ENCODE measurements around the gene CYFIP2.

CYFIP2 gene

DNA sequence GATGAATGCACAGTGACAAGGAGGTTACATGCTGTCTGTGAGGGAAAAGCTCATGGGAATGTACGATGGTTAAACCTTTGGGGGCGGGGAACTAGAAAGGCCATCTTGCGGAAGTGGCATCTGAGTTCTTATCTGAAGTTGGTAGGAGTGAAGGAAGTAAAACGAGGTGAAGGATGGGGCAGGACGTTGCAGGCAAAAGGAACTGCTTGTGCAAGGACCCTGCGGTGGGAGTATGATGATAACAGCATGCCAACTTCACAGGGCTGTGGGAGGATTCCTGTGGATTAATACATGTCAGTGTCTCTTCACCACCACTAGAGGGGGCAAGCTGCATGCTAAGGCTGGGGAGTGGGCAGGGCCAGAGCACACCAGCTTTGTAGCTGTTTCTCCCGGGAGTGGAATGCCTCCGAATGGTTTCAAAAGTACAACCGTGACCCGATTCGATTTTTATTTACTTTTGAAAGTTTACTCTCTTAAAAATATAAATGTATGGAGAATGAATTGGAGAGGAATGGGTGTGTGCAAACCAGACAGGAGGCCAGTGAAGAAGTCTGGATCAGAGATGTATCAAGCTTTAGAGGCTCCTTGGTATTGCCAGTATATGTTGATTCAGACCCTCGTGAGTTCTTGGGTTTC, 62.5 kb downstream of the CYFIP2 start:
- peak; percentile 51 for DNase-seq

DNA sequence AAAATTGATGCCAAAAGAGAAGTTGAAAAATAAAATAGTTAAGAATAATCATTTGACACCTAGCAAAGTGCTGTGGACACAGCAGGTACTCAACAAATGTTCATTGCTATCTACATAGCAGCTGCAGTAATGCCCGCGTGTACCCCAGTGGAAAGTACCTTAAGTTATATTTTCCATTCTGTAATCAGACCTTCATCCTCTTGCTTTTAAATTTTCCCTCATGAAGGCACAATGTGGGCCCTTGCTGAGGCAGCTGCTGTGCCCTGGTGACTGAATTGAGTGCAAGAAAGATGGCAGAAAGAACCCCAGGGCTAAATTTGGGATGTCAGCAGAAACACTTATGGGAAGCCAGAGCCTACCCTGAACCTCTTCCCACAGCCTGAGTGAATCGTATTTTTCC, 65.9 kb downstream of the CYFIP2 start:
- DNase-seq = no peak

DNA sequence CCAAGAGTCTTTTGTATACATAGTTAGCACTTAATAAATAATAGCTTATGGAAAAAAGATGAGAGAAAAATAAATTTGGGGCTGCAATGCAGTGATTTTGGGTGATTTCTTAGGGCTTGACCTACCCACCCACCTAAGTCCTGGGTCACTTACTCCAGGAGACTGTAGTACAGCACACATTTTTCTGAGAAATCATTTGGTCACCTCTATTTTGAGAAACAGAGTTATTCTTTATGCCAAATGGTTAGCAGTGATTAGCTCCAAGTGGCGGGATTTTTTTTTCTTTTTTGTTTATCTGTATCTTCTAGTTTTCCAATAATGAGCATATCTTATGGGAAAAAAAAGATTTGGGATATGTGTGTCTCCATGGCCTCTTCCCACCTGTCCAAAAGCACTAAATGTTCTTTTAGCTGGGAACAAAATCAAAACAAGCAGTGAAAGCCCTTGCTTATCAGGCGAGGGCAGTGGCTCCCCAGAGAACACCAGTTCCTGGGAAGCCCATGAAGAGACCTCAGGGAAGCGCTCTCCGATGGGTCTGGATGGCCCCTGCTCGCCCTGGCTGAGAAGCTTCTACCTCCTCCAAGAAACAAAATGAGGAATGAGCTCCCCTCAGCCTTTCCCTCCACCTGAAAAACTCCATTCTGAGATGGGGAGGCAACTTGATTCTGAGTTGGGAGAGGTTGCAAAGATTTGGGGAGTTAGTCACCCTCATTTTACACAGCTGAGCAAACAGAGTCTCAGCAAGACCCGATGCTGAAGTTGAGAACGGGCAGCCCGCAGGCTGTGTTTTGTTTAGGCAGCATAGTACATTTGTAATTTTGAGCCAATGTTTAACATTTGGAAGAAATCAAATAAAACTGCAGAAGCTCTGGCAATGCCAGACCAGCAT, 69.9 kb downstream of the CYFIP2 start:
- peak; percentile 10 for DNase-seq

DNA sequence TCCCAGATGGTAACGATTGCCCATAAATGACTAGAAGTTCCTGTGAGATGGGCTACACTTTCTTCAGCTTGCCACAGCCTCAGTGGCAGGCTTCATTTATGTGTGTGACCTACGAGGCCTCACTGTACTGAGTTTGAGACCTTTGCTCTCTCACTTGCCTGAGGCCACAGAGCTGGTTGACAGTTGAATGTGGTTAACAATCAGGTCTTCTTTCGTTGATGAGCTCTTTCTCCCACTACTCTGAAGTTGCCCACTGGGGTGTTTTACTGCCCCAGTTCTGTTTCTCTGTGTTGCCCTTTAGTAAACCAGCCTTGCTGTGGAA, 70.5 kb downstream of the CYFIP2 start:
- no peak for DNase-seq

DNA sequence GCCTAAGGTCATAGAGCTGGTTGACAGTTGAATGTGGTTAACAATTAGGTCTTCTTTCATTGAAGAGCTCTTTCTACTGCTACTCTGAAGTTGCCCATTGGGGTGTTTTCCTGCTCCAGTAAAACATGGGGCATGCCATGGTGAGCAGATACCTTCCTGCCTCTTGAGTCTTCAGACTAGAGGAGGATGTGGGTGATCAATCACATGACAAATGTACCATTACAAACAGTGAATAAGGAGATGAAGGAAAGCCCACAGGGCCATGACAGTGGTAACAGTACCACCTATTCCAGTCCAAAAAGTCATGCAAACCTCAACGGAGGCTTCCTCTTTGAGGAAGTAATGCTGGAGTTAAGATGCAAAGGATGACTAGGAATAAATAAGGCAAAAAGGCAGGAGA, 73.5 kb downstream of the CYFIP2 start:
- no peak for DNase-seq

DNA sequence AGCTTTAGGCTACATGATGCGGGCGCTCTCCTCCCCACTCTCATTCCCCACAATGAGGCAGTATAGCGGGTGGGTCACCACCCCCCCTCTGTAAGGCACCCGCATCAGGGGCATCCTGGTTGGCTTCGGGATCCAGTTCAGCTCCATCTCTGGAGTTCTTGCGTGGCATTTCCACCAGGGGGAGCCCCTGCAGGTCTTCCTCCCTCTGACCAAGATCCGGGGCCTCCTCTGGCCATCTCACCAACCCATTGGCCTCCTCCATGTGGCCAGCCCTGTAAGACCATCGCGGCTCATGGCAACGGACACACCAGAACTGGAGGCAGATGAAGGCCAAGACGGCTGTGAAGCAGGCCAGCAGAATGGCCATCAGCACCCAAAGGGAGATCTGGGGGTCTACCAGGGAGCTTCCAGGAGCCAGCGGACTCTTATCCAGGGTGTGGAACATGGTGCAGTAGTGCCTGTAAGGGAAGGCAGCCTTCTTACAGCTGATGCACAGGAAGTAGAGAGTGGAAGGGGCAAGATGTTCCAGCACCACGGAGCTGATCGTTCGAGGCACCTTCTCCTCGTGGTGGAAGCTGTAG, 77.0 kb downstream of the CYFIP2 start:
- no peak for DNase-seq

DNA sequence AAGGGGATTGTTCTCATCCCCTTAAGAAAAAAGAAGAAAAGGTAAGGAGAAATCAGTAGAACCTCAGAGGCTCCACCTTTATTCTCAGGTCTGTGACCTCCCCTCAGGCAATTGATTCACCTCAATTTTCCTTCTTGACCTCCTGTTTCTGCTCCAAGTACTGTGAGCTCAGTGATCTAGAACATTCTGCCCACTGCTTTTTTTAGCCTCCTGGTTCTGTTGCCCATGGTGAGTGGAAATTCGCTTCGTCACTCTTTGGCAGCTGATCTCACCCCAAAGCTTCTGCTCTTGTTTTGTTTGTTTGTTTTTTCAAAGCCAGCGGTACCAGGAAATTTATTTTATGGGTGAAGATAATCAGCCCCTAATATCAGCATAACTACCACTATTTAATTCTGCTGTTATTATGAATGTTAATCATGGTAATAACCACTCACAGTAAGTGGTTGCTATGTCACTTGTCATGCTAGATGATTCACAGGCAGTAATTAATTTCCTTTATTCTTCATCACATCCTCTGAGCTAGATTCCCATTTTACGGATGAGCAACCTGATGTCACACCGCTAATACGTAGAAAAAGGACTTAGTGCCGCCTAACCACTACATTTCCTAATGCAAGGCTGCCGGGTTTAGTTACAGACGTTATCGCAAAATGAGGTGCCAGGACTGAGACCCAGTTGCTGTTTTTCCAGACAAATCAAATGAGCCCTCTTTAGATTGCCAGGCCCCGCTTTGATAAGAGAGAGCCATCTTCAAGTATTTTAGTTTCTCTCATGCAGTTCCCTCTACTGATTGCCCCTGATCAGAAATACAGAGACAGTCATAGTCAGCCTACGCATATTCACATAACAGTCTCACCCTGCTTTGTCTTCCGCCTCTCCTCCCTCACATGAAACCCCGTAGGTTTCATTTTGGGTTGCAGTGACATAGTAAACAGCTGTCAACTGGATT, 78.2 kb downstream of the CYFIP2 start:
- no peak for DNase-seq

DNA sequence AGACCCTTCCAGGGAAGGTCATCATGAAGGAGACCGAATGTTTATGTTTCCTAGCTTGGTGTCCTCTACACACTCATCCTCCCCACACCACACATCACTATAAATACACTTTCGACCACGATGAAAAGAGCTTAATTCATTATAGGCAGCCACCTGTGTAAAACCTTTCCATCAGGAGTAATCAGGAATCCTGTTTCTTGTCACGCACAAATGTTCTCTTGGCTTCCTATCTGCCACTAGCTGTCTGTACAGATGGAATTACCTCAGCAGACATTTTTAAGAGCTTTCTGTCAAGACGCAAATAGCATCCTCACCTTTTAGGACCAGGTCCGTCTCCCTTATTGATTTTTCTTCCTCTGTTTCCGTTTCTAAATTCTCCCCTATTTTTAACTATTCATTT, 79.1 kb downstream of the CYFIP2 start:
- no peak for DNase-seq

DNA sequence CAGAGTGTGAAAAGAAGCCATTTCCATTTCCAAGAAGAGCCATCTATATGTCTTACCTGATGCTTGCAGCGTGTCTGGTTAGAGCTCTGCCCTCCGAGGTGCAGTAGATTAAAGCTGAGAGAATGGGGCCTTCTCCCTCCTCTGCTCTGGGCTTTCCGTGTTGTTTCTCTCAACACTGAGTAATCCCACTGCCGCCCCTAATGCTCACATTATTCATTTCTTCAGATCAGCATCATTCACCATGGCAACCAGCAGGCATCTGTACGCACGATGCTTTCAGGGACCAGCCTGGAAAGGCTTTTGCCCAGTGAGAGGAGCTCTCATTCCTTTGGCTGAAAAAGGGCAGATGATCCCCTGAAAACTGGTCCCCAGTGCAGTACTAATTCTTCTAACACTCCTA, 79.6 kb downstream of the CYFIP2 start:
- DNase-seq = no peak

DNA sequence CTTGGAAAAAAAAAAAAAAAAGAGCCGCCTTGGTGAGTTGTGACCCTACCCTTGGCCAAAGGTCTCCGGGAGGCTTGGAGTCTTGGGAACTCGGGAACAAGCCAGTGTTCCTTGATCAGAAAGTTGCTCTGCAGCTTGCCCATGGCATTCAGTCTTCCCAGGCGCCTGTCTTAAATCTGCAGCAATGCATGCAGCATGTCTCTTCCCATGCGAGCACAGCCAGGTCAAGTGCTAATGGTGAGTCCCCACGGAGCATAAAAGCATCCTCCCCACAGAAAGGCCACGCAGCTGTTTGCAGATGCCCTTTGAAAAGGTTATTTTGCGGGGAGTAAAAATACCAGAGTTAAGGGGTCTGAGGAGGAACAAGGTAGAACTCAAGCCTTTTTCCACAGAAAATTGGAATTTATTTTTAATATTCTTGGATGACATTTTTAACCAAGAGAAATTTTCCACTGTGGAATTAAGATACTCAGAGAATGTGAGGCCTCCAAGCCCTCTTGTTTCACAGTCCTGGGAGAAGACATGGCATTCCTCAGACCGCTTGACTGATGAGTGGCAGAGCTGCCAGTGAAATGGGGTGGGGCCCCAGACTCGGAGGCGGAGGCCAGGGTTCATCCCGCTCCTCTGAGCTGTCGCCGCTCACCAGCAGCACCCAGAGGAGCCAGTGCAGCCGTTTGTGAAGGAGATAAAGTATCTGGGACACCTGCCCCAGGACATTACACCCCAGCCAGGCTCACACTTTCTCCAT, 81.6 kb downstream of the CYFIP2 start:
- DNase-seq = no peak

DNA sequence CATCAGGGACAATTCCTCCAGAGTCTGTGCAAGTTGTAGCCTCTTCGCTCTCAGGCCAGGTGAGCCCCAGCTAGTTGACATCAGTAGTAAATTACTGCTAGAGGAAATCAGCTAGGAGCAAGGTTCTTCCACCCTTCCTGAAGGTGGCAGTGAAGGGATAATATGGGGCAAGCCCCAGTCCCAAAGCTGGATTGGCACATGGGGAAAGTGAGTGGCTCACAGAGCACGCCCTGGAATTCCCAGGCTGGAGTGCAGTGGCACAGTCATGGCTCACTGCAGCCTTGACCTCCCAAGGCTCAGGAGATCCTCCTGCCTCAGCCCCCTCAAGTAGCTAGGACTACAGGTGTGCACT, 82.1 kb downstream of the CYFIP2 start:
- DNase-seq = no peak

DNA sequence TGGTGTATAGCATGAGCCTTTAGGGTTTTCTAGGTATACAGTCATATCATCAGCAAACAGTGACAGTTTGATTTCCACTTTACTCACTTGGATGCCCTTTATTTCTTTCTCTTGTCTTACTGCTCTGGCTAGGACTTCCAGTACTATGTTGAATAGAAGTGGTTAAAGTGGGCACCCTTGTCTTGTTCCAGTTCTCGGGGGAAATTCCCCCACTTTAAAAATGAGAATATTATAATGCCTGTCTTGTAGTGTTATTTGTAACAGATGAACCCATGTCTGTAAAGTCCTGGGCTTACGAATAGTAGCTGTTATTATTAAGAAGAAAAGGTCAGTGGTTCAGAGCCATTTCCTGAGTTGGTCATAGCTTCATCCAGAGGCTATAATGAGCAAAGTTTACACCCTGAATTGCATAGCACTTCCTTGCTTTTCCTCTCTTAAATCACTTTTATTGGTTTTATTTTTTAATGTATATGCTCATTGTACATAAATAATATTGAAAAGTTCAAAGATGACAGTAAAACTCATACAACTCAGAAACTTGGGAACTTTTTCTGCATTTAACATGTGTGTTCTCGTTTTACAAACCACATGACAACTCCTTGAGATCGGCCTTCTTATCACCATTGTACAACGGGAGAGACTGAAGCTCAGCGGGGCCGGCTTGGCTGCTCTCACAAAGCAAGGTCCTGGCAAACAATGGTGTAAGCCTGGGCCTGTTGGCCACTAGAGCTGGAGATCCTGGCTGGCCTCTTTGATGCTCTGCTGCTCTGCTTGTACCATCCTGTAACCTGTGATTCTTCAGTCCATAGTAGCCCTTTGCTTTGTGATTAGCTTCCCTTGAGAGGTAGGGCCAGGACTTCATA, 85.2 kb downstream of the CYFIP2 start:
- no peak for DNase-seq

DNA sequence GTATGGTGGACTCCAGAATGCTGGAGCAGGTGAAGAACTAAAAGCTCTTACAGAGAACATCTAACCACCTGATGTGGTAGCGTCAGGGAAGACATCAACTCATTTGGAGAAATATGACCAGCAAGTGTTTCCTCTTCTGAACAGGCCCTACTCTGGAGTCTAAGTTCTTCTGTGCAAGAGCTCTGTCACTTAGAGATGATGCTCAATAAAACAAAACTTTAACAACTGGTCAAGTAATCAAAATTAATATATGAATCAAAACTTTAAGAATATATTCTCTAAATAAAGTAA, 85.8 kb downstream of the CYFIP2 start:
- no peak for DNase-seq

DNA sequence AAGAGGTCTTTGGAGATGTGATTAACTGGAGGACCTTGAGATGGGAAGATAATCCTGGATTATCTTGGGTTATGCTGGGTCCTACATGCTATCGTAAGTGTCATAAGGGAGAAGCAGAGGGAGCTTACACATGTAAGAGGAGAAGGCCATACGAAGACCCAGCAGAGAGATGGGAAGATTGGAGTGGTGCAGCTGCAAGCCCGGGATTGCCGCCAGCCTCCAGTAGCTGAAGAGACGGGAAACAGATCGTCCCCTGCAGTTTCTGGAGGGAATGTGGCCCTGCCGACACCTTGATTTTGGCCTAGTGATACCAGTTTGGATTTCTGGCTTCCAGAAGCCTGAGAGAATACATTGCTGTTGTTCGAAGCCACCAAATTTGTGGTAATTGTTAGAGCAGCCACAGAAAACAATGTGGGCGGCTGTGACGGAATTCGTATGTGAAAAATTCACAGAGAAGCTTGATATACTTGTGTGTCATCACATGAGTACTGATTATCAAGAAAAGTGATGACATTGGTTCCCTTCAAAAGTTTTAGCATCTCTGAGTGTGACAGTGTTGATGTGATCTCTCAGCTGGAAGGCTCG, 86.9 kb downstream of the CYFIP2 start:
- no peak for DNase-seq

DNA sequence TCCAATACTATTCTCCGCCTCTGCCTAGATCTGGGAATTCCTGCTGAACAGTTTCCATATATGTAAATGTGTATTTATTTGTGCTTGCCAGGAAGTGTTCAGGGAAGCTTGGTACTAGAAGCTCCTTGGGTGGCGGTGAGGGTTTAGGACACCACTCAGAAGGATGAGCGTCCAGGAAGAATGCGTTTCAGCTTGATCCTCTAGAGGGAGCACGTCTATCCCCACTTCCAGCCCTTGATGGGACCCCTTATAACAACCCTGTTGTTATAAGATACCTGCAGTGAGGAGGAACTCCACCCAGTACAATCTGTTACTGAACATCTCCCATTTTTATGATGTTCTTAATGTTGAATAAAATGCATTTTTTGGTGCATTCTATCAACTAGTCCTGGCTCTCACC, 88.9 kb downstream of the CYFIP2 start:
- DNase-seq = no peak

DNA sequence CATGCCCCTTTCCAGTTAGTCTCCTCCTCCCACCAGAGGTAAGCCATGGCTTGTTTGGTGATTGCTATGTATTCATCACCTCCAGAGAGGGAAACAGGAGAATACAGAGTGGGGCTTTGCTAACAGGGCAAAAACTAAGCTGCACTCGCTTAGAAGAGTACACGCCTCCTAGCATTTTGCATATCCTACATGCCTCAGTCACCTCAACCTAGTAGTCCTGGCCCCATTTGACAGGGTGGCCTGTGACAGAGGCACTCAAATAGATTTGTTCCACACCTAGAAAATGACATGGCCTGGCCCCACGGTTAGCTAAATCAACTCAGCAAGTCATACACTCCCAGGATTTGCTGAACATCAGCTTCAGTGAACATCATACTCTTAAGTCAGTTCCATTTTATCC, 90.7 kb downstream of the CYFIP2 start:
- no peak for DNase-seq

DNA sequence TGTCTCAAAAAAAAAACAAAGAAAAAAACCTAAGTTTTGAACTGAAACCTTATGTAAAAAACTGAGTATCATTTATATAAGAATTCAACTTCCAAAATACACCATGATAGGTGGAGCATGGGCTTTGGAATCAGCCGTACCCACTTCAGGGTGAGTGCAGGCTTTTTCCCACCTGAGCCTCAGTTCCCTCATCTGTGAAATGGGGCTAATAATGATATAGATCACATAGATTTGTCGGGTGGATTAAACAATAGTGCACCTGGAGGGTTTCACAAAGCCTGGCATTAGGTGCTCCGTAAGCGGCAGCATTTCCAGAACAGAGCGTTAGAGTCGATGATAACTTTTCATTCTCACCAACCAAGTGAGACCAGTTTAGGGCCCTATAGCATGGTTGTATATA, 91.9 kb downstream of the CYFIP2 start:
- DNase-seq = no peak

DNA sequence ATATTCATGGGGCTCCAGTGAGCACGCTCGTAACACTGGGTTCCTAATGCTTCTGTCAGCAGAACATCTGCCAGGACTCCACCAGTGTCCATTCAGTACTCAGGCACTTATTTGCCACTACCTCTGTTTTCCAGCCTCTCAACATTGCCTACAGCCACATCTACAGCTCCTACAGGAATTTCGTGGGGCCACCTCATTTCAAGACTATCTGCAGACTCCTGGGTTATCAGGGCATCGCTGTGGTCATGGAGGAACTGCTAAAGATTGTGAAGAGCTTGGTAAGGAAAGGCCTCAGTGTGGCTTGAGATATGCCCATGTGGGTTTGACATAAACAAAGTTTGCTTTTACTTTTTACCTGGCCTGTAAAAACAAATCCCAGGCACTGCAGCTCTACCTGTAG, 92.9 kb downstream of the CYFIP2 start:
- DNase-seq = no peak

DNA sequence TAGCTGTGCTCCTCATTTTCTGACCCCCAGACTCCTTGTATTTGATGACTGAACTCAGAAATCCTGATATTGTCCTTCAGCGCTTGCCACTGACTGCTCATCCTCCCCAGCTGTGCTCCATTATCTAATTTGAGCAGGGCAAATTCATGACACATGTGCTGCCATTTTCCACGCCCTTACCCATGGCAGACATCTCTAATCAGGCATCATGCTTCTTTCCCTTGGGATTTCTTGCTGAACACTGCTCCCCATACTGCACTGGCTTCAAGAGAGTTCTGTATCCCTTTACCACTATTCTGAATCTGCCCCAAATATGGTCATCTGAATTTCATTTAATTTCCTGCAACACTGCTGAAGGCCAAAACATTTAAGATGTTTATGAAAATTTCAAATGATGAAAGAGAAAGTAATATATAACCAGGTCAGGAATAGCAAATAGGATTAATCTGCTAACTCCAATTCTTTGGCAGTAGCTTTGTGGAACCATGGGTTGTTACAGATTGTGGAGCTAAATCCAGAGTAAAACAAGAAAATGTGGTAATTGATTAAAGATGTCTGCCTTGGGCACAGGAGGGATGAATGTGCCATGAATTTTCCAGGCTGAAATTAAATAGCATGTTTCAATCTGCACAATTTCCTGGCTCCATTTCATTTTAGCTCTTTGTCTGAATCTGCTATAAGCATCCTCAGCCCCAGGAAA, 93.6 kb downstream of the CYFIP2 start:
- DNase-seq = no peak

DNA sequence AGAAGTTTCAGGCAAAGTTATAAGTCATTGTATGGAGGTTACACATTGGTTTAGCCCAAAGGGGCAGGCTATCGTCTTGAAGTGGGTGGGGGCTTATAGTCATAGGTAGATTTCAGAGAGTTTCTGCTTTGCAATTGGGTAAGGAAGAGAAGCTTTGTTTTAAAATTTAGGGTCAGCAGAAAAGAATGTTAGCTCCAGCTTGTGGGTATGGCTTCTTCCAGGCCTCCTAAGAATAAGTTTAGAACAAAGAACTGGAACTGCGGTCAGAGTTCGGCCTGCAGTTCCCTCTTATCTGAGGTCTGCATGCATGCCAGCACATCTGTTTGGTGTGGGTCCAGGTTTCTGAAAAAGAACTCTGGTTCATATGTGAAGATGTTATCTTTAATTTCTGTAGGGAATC, 96.1 kb downstream of the CYFIP2 start:
- DNase-seq = no peak

DNA sequence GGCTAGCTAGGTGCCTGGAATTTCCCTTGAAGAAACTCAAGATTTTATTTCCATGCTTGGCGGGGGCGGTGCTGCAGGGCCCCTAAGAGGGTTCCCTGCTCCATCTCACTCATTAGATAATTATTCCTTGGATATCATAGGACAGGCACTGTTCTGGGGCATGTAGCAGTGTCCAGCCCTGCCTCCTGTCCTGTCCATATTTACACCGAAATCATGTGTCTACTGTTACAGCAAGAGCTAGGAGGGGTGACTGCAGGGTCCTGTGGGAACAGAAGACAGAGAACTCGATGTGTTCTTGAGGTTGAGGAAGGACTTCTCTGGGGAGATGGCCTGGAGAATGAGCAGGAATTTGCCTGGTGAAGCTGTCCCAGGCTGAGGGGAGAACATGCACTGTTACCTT, 96.6 kb downstream of the CYFIP2 start:
- DNase-seq = no peak

Data from amniotic stem cell (primary cell).